ENCODE measurements around the gene UNKL. TPM values are rescaled to one million over a fixed set of nuclear protein-coding genes. Genes with fewer than 3 reads are reported as not detected.

UNKL gene
- total and polyA plus RNA-seq, 2 of the 8 experiments (the other 6 are each of a cell fraction or from before 2014, with no cell fraction given): 25.1 to 31.8 TPM

GRCh38 chr16:1458977-1459341 lies 44.5 kb upstream of the UNKL start (continued):
- TF ChIP-seq CHD7 (IDR thresholded peaks at IDR 0.05; ENCODE audit: insufficient replicate concordance, low read length) (no peak), HDAC6 (IDR thresholded peaks at IDR 0.05; ENCODE audit: low read depth, low read length) (no peak), CBX5 (IDR thresholded peaks at IDR 0.05; ENCODE audit: low read depth, low read length) (no peak), FOSL1 (IDR thresholded peaks at IDR 0.05; ENCODE audit: insufficient read depth, low read depth, low read length) (no peak), RBBP5 (IDR thresholded peaks at IDR 0.05; ENCODE audit: borderline replicate concordance, low read depth, low read length) (no peak), SIRT6 (IDR thresholded peaks at IDR 0.05; ENCODE audit: low read length) (no peak), RXRA (IDR thresholded peaks at IDR 0.05; ENCODE audit: insufficient read depth, low read depth, low read length) (no peak), ATF2 (IDR thresholded peaks at IDR 0.05; ENCODE audit: low read length) (no peak), TAF1 (IDR thresholded peaks at IDR 0.05; ENCODE audit: low read depth, low read length) (no peak), SIX5 (IDR thresholded peaks at IDR 0.05; ENCODE audit: low read depth, low read length) (no peak), SAP30 (IDR thresholded peaks at IDR 0.05; ENCODE audit: insufficient read depth, insufficient replicate concordance, low read length) (no peak)
